HG03571 (cell line): ENCODE results near the gene SOX18.
"Not testable (repeated sequence)": the region's sequence is repeated elsewhere in the genome, so short reads cannot be mapped to it uniquely, and the experiment has no call there.

Experiments used
- ATAC-seq: cut with Tn5 transposase; IDR thresholded peaks from one replicate; pipeline ENCODE4 v1.9.1; 2021; ENCODE audit not compliant: unreplicated experiment

Gene SOX18

GRCh38 chr20:64049060-64049877 is at the start of gene SOX18:
SOX18 (minus strand) TSS chr20:64049639; CDS start chr20:64049516, 123 bp downstream.
- no peak for ATAC-seq

DNA sequence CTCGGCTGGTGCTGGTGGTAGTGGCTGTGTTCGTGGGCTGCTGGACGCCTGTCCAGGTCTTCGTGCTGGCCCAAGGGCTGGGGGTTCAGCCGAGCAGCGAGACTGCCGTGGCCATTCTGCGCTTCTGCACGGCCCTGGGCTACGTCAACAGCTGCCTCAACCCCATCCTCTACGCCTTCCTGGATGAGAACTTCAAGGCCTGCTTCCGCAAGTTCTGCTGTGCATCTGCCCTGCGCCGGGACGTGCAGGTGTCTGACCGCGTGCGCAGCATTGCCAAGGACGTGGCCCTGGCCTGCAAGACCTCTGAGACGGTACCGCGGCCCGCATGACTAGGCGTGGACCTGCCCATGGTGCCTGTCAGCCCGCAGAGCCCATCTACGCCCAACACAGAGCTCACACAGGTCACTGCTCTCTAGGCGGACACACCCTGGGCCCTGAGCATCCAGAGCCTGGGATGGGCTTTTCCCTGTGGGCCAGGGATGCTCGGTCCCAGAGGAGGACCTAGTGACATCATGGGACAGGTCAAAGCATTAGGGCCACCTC is 49.1 kb upstream of the SOX18 start:
- no peak for ATAC-seq

DNA sequence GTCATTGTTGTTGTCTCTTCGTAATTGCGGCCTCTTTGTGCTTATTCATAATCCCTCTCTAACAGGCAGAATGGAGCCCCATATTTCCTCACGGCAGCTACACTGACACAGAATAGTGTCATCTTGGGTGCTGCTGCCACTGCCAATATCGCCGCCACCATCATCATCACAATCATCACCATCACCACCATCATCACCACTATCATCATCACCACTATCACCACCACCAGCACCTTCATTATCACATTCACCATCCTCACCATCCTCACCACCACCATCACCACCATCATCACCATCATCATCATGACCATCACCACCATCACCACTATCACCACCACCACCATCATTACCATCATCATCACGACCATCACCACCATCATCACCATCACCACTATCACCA is 47.1 kb upstream of the SOX18 start:
- ATAC-seq = no peak

DNA sequence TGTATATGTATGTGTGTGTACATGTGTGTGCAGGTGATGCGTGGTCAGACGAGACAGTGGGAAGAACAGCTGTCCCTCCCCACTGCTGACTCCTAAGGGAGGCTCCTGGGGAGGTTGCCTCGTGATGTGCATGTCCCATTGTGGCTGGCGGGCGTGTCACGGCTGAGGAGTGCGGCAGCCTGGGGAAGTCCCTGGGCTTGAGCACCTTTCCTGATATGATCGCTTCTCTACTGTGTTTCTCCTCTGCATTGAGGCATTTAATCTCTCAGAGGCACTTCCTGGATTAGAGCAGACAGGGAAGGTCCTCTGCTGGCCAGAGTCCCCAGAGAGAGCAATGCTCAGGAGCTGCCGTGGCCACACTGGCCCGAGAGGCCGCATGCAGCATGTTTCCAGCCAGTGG is 46.5 kb upstream of the SOX18 start:
- ATAC-seq = no peak

- no peak for ATAC-seq
These were observed 46.0 kb upstream of the SOX18 start for GRCh38 chr20:64095455-64095854.

GRCh38 chr20:64093013-64093503 is 43.6 kb upstream of the SOX18 start:
- no peak for ATAC-seq

- no peak for ATAC-seq
These were observed 43.0 kb upstream of the SOX18 start for GRCh38 chr20:64092258-64093012.

- ATAC-seq = no peak
These were observed 42.3 kb upstream of the SOX18 start for GRCh38 chr20:64091770-64092169.

- ATAC-seq = no peak
These were observed 41.9 kb upstream of the SOX18 start for GRCh38 chr20:64091340-64091739.

- no peak for ATAC-seq
These were observed 40.7 kb upstream of the SOX18 start for GRCh38 chr20:64090165-64090564.

GRCh38 chr20:64088586-64088985 is 39.1 kb upstream of the SOX18 start:
- ATAC-seq = not testable (repeated sequence)

GRCh38 chr20:64087226-64087825 is 37.9 kb upstream of the SOX18 start:
- not testable (repeated sequence) for ATAC-seq

DNA sequence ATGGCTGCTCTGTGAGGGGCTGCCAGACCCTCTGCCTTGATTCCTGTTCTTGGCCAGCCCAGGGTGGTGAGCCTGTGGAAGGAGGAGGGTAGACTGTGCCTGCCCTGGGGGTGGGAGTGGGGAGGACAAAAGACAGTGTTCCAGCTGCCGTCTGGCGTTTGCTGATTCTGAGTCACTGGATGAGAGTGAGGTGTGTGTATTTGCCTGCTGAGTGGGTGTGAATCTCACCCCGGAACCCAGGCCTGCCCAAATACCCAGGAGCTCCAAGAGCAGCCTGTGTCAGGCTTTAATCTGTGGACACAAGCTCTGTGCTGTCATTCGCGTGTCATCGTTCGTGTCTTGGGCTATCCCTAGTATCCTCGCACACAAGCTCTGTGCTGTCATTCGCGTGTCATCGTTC is 37.4 kb upstream of the SOX18 start:
- ATAC-seq = no peak

- ATAC-seq = no peak
These were observed 35.3 kb upstream of the SOX18 start for GRCh38 chr20:64084685-64085152.

DNA sequence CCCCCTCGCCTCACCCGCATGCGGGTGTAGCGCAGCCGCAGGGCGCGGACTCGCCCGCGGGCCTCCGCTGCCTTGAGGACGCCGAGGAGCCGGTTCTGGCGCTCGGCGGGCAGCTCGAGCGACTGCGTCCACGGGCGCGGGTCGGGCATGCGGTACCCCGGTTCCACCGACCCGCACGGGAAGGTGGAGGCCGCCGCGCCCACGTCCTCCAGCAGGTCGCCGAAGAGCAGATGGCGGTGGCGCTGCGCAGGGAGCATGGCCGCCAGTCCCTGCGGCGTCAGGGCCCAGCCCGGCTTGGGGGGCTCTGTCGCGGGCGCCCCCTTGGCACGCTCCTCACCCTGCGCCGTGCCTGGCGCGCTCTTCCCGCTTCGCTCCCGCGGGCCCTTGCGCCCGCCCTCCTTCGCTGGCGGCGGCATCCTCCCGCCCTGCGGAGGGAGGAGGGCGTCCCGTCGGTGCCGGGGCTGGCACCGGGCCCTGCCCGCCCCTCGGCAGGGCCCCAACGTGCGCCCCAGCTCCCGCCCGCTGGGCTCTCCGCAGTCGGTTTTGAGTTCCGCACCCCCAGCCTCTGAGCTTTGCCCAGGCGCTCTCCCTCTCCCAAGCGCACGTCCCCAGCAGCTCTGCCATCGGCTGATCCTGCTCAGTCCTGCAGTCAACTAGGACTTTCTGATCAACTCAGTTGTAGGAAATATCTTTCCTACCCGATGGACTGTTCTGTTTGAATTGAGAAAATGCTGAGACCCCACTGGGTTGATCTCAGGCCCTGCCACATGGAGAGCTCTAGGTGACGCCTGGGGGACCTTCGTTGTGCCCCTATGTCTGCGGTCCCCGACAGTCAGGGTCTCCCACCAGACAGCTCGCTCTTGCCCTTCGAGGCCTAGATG is 34.6 kb upstream of the SOX18 start, which contains the start of gene LKAAEAR1:
Gene LKAAEAR1 (minus strand): TSS at position 595 of the 881 bp plus-strand sequence. CDS start 179 bp downstream, at position 416.
- ATAC-seq = no peak

DNA sequence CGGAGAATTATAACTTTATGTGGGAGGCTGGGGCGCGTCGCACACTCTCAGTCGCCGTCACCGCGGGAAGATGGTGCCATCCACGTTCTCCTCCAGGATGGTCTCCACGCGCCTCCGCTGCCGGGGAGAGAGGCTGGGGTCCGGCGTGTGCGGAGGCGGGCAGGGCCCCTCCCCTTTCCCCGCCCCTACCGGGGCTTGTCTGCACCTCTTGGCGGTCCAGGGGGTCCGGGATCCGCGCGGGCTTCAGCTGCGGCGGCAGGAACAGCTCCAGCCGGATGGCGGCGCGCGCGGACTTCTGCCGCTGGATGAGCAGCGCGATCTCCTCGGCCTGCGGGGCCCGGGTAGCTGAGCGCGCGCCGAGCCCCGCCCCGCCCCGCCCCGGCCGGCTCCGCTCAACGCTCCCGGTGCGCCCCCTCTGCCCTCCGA is 34.0 kb upstream of the SOX18 start:
- ATAC-seq = no peak

DNA sequence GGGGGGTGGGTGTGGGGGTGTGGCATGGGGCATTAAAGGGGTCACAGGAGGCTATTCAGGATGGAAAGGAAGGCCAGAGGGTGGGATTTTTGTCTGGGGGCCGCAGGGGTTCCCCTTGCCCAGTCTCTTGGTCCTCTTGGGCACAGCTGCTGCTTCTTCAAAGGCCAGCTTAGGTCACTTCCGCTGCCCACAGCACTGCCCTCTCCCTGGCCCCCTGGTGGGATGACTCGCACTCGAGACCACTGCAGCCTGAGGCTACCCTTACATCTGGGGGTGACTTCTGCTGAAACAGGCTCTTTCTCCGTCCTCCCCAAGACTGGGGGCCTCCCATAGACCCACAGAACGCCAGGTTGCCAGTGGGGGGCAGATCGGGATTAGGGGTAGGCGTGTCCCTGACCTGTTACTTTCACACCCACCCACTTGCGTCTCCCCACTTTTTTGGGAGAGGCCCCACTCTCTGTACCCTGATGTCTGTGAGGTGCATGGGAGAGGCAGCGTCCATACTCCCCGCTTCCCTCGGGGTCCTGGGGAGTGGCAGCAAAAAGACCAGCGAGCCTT is 33.5 kb upstream of the SOX18 start:
- ATAC-seq = no peak

GRCh38 chr20:64082126-64082731 is 32.8 kb upstream of the SOX18 start:
- ATAC-seq = no peak

- no peak for ATAC-seq
These were observed 32.2 kb upstream of the SOX18 start for GRCh38 chr20:64081624-64081964.
